HepG2 (cell line): ENCODE data around the gene SRSF6. TPM values are rescaled to one million over a fixed set of nuclear protein-coding genes. Genes with fewer than 3 reads are reported as not detected.
A peak's percentile ranks its signal among the peaks of the same experiment; 100 is the strongest.

Experiments used
- ATAC-seq: fragments of 200-7000 bp; cut with Tn5 transposase; 3 replicates; pipeline ENCODE4 v1.9.1; 2020; ENCODE audit warnings: mild to moderate bottlenecking, moderate library complexity
- BruUV-seq: library from RNA; stranded (reverse); fragments of 400-500 nt; replicated peaks from 2 replicates; lab custom pipeline; 2021; lab: Mats Ljungman, UMichigan
- CTCF ChIA-PET: fragments of 300-600 bp; formaldehyde crosslinking; extraction: SDS; loops from one replicate; lab custom pipeline; 2021; ENCODE audit warnings: low total read pairs, inconsistent platforms, low intra/inter-chr PET ratio; lab: Yijun Ruan, JAX
- POLR2A ChIA-PET: fragments of 350-600 bp; sonication (Branson Sonifier 250); formaldehyde crosslinking; loops from one replicate; lab custom pipeline; 2020; ENCODE audit warnings: antibody characterized with exemption, inconsistent platforms; lab: Yijun Ruan, JAX
- DNase-seq: peaks from one replicate; pipeline ENCODE4 v3.0.0-alpha.2; 2015; ENCODE audit warnings: low spot score
- FAIRE-seq: peaks from 3 replicates; lab custom pipeline; 2011; peaks lifted over from hg19 to GRCh38; lab: Jason Lieb, UNC
- H2AFZ ChIP-seq: one replicate; pipeline ENCODE4 v1.6.1; 2011; ENCODE audit warnings: low read length, inconsistent platforms
- H3K27ac ChIP-seq: fragments of 300-600 bp; 3 replicates; pipeline ENCODE4 v1.8.0; 2011; ENCODE audit warnings: mixed run types, mild to moderate bottlenecking, mixed read lengths, low read length, inconsistent platforms; ENCODE audit not compliant: insufficient read depth; ENCODE audit errors: extremely low read length
- H3K27me3 ChIP-seq, 2 experiments: fragments of 200-600 bp in 1 of 2; 2 replicates in 1 of 2; 3 replicates in 1 of 2; pipeline versions ENCODE4 v1.6.0 to v1.8.0; 2011; ENCODE audit warnings: low read length in 2 of 2, mild to moderate bottlenecking in 2 of 2, moderate library complexity in 2 of 2, inconsistent platforms in 1 of 2; ENCODE audit not compliant: insufficient read depth in 2 of 2, control insufficient read depth in 1 of 2
- H3K36me3 ChIP-seq, 2 experiments: fragments of 200-600 bp in 1 of 2; replicated peaks in 1 of 2; 2 replicates in 1 of 2; 3 replicates in 1 of 2; pipeline versions ENCODE4 v1.5.1 to v1.8.0; 2011; ENCODE audit warnings: low read length in 2 of 2, inconsistent platforms in 1 of 2; ENCODE audit not compliant: insufficient read depth in 2 of 2, control insufficient read depth in 1 of 2
- H3K4me1 ChIP-seq: 2 replicates; pipeline ENCODE4 v1.5.1; 2012; ENCODE audit warnings: low read length, inconsistent platforms; ENCODE audit not compliant: insufficient read depth
- H3K4me2 ChIP-seq: 2 replicates; pipeline ENCODE4 v1.6.0; 2011; ENCODE audit warnings: low read depth, low read length, inconsistent platforms
- H3K4me3 ChIP-seq, 3 experiments: fragments of 200-600 bp in 1 of 3; sonication (generic), shearing (Covaris generic) in 1 of 3; replicated peaks in 1 of 3; 2 replicates each; pipeline ENCODE4 v1.5.1; 2011 to 2016; ENCODE audit warnings: low read length in 3 of 3, inconsistent platforms in 2 of 3, low read depth in 2 of 3, mild to moderate bottlenecking in 2 of 3, control low read depth in 1 of 3, mixed read lengths in 1 of 3; ENCODE audit not compliant: insufficient read depth in 1 of 3
- H3K79me2 ChIP-seq: one replicate; pipeline ENCODE4 v1.6.1; 2011; ENCODE audit warnings: low read length, inconsistent platforms; ENCODE audit not compliant: insufficient read depth
- H3K9ac ChIP-seq: 2 replicates; pipeline ENCODE4 v1.6.0; 2011; ENCODE audit warnings: mild to moderate bottlenecking, low read depth, low read length, inconsistent platforms; ENCODE audit not compliant: insufficient read depth
- H3K9me3 ChIP-seq: 2 replicates; pipeline ENCODE4 v1.5.1; 2012; ENCODE audit warnings: mild to moderate bottlenecking, low read length
- H4K20me1 ChIP-seq: 2 replicates; pipeline ENCODE4 v1.6.0; 2011; ENCODE audit warnings: inconsistent platforms, mild to moderate bottlenecking, low read length, moderate library complexity; ENCODE audit not compliant: insufficient read depth
- HMG20A ChIP-seq: IDR thresholded peaks from 2 replicates; pipeline ENCODE4 v1.6.1; 2016; ENCODE audit warnings: borderline replicate concordance
- RFX1 ChIP-seq: fragments of 450-650 bp; IDR thresholded peaks from 2 replicates; pipeline ENCODE4 v1.6.1; 2017
- RFX3 ChIP-seq: IDR thresholded peaks from 2 replicates; pipeline ENCODE4 v1.6.1; 2016; ENCODE audit warnings: missing biosample characterization, missing genetic modification reagents
- RFX5 ChIP-seq: IDR thresholded peaks from 2 replicates; pipeline ENCODE4 v1.6.1; 2011; ENCODE audit warnings: low read depth, low read length, improper control_type of control experiment
- SYNCRIP ChIP-seq: fragments of 200-400 bp; formaldehyde crosslinking; IDR thresholded peaks from 2 replicates; pipeline ENCODE4 v1.6.1; 2018; ENCODE audit warnings: mild to moderate bottlenecking, low read depth, low read length; ENCODE audit not compliant: insufficient read depth
- ZNF317 ChIP-seq: sonication (generic); formaldehyde crosslinking; IDR thresholded peaks from 2 replicates; pipeline ENCODE4 v1.5.0; 2020; ENCODE audit warnings: mild to moderate bottlenecking, missing genetic modification reagents
- ZNF574 ChIP-seq: sonication (generic); formaldehyde crosslinking; IDR thresholded peaks from 2 replicates; pipeline ENCODE4 v1.4.0; 2020; ENCODE audit warnings: missing genetic modification reagents
- WGBS: methylation state at CpG from one replicate; pipeline ENCODE4 v1.1.6; 2017; ENCODE audit warnings: low lambda C conversion rate; 5-methylcytosine and 5-hydroxymethylcytosine counted together
- in situ Hi-C: cut with HindIII; loops from 2 replicates; pipeline ENCODE4 v1.10.0; 2017; ENCODE audit warnings: low pct_unique_long_range_greater_than_20kb; ENCODE audit not compliant: extremely low pct_ligation_motif_present
- intact Hi-C: fragments of 100-400 bp; cut with micrococcal nuclease; formaldehyde crosslinking; loops from one replicate; pipeline ENCODE4 v1.10.0; 2022; ENCODE audit not compliant: unreplicated experiment
- polyA plus RNA-seq, 8 experiments: library from polyadenylated mRNA; depleted of rRNA in 3 of 8; stranded (reverse) in 7 of 8; unstranded in 1 of 8; fragments of >200 nt; fragmentation: Illumina TruSeq in 4 of 8; extraction: Trizol in 4 of 8; gene quantifications; 2 replicates each; pipeline versions ENCODE4 v1.2.1 to v1.2.3, GENCODE V29; 2011 to 2016; ENCODE audit warnings: low read depth in 4 of 8, missing spikeins in 1 of 8, mixed read lengths in 1 of 8; ENCODE audit not compliant: insufficient read depth in 1 of 8
- total RNA-seq, 5 experiments: library from RNA; depleted of rRNA; stranded (reverse); fragments of >200 nt; fragmentation: Illumina TruSeq; extraction: Trizol; gene quantifications; 2 replicates each; pipeline ENCODE4 v1.2.3, GENCODE V29; 2016; ENCODE audit warnings: low read depth in 1 of 5

SRSF6 gene
- total and polyA plus RNA-seq, 2 of the 13 experiments (the other 11 are each of a cell fraction or from before 2014, with no cell fraction given), result 156 to 194 TPM

DNA sequence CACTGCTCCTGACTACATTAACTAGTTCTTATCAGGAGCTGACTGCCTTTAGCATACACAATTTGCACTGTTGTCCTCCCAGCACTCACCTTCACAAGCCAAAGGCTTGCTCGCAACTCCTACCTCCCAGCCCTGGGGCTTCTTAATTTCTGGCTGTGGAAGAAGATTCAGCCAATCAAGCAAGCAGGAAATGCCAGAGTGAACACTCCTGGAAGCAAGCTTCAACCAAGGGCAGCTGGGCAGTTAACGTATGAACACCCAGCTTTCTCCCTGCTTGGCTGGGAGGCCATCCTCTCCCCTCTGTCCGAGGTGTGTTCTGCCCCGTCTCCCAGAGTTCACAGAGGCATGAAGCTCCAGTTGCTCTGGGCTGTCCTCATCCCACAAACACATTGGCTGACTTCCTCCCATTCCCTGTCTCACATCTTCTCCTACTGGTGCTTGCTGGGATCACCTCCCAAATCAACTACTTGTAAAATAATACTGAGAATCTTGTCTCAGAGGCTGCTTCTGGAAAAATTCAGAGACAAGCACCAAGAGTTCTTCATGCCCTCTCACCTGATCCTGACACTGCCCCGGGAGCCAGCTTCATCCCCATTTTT is 15.3 kb upstream of the SRSF6 start (continued):
- no peak for TF ChIP-seq SYNCRIP
- 0 out of 2 replicates have a peak, but pooled peaks have one; percentile 29 for TF ChIP-seq ZNF574 (CRISPR knock-in tag)
- peak; percentile 95 for TF ChIP-seq ZNF317 (CRISPR knock-in tag)

GRCh38 chr20:43444107-43444506 is 13.6 kb upstream of the SRSF6 start:
- Histone ChIP-seq H3K27me3 (peaks cover 0 to 23% of the 10 kb centered on the region in 2 experiments; a peak in 2 of 5 replicates), H3K79me2 (no peaks in the 10 kb centered on the region), H3K9me3 (no peaks in the 10 kb centered on the region), H4K20me1 (no peaks in the 10 kb centered on the region), H3K4me2 (no peak overlapping the region), H3K27ac (no peak overlapping the region), H2AFZ (no peak overlapping the region), H3K36me3 (no peaks in the 10 kb centered on the region), H3K4me1 (peaks cover 40% of the 10 kb centered on the region), H3K4me3 (no peak overlapping the region), H3K9ac (no peak overlapping the region)
- WGBS, result 23% methylated on average over 9 of the region's 9 CpGs
- ChIA-PET CTCF (no interaction called here), POLR2A (no interaction called here)
- FAIRE-seq (no peak), ATAC-seq (no peak), DNase-seq (no peak)
- TF ChIP-seq RFX5 (0 out of 2 replicates have a peak, but pooled peaks have one; percentile 7), RFX1 (peak; percentile 77), HMG20A (CRISPR knock-in tag) (no peak), RFX3 (CRISPR knock-in tag) (peak; percentile 83)
- in situ Hi-C loops (no loop called here), intact Hi-C loops (loop anchor here (5.0 kb wide), 1 partner anchor 1308 kb away; no protein-coding TSS in a partner anchor)
- BruUV-seq, result no TSS peak
